ENCODE results near the gene WBP4. TPM values are rescaled to one million over a fixed set of nuclear protein-coding genes. Genes with fewer than 3 reads are reported as not detected.

WBP4 gene
- total and polyA plus RNA-seq, 9 of the 15 experiments (the other 6 are each of a cell fraction or from before 2014, with no cell fraction given): 5.5 to 12.2 (median 7.9) TPM

DNA sequence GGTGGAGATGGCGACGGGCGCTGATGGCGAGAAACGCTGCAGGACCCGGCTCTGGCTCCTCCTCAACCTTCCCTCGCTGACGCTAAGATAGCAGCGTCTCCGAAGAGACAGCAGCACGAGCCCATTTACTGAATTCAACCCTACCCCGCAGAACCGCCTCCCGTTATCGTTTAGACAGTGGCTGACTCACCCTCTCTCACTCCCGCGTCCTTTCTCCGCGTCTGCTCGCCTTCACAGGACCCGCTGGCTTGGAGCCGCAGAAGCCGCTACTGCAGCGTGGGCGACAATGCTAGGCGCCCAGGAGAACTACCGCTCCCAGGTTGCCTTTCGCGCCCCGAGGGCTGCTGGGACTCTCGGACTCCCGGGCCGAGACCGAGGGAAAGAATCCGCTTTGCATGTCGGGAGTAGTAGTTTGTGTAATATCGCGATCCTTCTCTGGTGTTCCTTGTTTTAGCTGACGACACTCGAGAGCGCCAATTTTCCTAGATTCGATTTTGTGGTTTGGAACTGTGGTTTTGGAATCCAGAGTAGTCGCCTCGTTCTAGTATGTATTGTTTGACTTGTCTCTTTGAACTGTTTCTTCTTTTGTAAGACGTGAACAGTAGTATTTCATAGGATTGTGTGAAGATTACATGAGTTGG, 71.3 kb downstream of the WBP4 start, which contains the start of gene KBTBD6 (continued):
- TF ChIP-seq HOMEZ (CRISPR knock-in tag; IDR thresholded peaks at IDR 0.05) (no peak), ZNF707 (CRISPR knock-in tag; conservative IDR thresholded peaks at IDR 0.05) (no peak), KAT8 (IDR thresholded peaks at IDR 0.05; ENCODE audit: low read depth) (no peak), PML (IDR thresholded peaks at IDR 0.05; ENCODE audit: low read length) (0 out of 2 replicates have a peak, but pooled peaks have one; percentile 39), RERE (CRISPR knock-in tag; IDR thresholded peaks at IDR 0.05; ENCODE audit: borderline replicate concordance) (no peak), TFAP4 (CRISPR knock-in tag; IDR thresholded peaks at IDR 0.05; ENCODE audit: borderline replicate concordance) (peak; percentile 78; the same call in 1 of the 2 replicates), HDAC1 (IDR thresholded peaks at IDR 0.05) (peak in 1 of 2 experiments; percentile 62; a peak in 1 of 4 replicates), ATF3 (IDR thresholded peaks at IDR 0.05) (peak; percentile 90), ATF3 (CRISPR knock-in tag; conservative IDR thresholded peaks at IDR 0.05) (no peak), SOX6 (IDR thresholded peaks at IDR 0.05) (peak; percentile 45; the same call in 1 of the 2 replicates), POLR2AphosphoS5 (IDR thresholded peaks at IDR 0.05; ENCODE audit: control insufficient read depth, insufficient read depth, low read depth, low read length) (peak; percentile 28; the same call in 1 of the 2 replicates), ZNF644 (tag; IDR thresholded peaks at IDR 0.05; ENCODE audit: low read depth) (peak; percentile 94), HES1 (IDR thresholded peaks at IDR 0.05; ENCODE audit: low read depth) (no peak), NCOR1 (IDR thresholded peaks at IDR 0.05) (peak; percentile 34; the same call in 1 of the 2 replicates), U2AF1 (optimal IDR thresholded peaks at IDR 0.05; ENCODE audit: low read depth, low read length) (no peak), HCFC1 (IDR thresholded peaks at IDR 0.05; ENCODE audit: low read depth, low read length) (peak; percentile 100), NR2C1 (IDR thresholded peaks at IDR 0.05) (peak; percentile 51; the same call in 1 of the 2 replicates), NR2C1 (tag; IDR thresholded peaks at IDR 0.05) (peak; percentile 74), CXXC5 (CRISPR knock-in tag; IDR thresholded peaks at IDR 0.05) (peak; percentile 80)

Data from K562 (cell line).